LNCAP (cell line): Measurements from ENCODE around the gene NCS1.

Experiments
- TF ChIP-seq, protein P1 (sequence below): fragments of 450-650 bp; IDR thresholded peaks from 2 replicates; pipeline ENCODE4 v1.5.1; 2017; ENCODE audit warnings: mild to moderate bottlenecking

NCS1 gene

GRCh38 chr9:130192382-130192999, 20.3 kb downstream of the NCS1 start:
- TF ChIP-seq, protein P1, sequence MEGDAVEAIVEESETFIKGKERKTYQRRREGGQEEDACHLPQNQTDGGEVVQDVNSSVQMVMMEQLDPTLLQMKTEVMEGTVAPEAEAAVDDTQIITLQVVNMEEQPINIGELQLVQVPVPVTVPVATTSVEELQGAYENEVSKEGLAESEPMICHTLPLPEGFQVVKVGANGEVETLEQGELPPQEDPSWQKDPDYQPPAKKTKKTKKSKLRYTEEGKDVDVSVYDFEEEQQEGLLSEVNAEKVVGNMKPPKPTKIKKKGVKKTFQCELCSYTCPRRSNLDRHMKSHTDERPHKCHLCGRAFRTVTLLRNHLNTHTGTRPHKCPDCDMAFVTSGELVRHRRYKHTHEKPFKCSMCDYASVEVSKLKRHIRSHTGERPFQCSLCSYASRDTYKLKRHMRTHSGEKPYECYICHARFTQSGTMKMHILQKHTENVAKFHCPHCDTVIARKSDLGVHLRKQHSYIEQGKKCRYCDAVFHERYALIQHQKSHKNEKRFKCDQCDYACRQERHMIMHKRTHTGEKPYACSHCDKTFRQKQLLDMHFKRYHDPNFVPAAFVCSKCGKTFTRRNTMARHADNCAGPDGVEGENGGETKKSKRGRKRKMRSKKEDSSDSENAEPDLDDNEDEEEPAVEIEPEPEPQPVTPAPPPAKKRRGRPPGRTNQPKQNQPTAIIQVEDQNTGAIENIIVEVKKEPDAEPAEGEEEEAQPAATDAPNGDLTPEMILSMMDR: no peak

- TF ChIP-seq, protein P1: no peak
These were observed 20.9 kb downstream of the NCS1 start for GRCh38 chr9:130193103-130193502.

GRCh38 chr9:130193531-130194377, 21.6 kb downstream of the NCS1 start:
- TF ChIP-seq, protein P1: no peak

DNA sequence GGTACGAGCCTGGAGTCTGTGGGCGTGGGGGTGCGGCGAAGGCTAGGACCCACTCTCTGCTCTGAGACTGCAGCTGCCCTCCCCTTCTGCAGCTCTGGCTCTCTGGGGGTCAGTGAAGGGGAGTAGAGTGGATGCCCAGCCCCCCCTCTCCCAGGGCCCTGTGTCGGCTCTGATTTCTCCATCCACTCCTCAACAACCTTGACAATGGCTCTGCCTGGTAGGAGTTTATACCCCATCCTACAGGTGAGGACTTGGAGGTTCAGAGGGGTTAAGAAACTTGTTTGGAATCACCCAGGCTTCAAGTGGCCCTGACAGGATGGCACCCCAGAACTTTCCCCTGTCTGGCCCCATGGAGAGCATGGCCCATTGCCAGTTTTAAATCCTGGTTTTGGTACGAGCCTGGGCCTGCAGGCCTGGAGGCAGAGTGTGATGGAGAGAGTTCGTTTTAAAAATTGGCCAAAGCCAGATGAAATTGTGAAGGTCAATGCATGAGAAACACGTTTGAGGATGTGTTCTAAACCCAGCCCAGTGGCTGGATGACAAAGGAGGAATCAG, 22.3 kb downstream of the NCS1 start:
- TF ChIP-seq, protein P1: no peak

DNA sequence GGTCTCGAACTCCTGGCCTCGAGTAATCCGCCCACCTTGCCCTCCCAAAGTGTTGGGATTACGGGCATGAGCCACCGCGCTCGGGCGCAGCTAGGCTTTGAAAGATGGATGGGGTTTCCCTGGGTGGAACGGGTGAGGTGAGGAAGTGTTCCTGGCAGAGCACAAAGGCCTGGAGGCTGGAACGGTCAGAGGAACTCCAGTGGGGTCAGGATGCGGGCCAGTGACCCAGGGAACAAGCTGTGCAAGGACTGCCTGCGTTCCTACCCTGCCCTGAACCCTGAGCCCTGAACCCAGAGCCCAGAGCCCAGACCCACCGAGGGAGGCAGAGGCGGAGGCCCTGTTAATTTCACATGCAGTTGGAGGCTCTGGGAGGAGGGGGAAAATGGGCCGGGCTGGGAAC, 23.4 kb downstream of the NCS1 start:
- TF ChIP-seq, protein P1: no peak

DNA sequence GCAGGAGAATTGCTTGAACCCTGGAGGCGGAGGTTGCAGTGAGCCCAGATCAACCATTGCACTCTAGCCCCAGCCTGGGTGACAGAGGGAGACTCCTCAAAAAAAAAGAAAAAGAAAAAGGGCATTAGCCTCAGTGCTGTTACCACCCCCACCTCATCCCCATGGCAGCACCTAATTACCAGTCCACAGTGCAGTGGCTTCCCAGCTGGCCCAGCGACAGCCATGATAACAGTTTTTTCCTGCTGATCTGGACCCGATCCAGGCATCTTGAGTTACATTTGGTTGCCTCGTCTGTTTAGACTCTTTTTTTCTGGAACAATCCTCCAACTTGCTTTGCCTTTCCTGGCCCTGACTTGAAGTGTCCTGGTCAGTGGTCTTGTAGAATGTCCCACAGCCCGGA, 24.4 kb downstream of the NCS1 start:
- TF ChIP-seq, protein P1: no peak

GRCh38 chr9:130197386-130197785, 25.2 kb downstream of the NCS1 start:
- TF ChIP-seq, protein P1: no peak
